Measurements from ENCODE around the gene DPF3.

The DPF3 gene

DNA sequence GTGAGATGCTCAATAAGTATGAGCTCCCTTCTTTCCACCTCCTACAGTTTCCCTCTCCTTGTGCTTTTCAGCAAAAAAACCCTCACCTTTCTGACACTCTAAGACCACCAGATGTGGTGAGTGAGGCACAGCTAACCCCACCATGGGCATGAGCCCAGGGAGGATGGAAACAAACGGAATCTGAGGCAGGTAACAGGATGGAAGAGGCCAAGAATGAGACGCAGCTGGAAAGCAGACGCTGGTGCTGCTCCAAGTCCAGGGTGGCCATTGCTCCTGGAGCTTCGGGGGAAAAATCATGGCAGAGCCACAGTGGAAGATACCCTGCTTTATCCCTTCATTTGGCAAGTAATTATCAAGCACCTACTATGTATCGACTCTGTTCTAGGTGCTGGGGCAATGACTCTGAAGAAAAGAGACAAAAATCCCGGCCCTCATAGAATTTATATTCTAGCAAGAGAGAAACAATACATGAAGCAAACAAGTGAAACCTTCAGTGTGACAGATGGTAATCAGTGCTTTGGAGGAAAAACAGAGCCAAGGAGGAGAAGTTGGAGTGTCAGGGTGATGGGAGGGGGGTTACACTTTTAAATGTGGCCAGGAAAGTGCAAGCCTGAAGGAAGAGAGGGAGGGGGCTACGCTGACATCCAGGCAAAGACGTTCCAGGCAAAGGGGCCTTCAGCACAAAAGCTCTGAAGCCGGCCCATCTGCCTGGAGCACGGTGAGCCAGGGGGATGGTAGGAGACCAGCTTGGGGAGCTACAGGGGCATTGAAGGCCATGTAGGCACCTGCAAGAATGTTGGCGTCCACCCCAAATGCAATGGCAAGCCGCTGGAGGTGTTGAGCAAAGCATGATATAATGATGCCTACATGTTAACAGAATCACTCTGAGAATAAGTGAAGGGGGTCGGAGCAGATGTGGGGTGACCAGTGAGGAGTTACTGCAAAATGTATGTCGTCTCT is 154.2 kb downstream of the DPF3 start:
- peak; percentile 21 for DNase-seq

DNA sequence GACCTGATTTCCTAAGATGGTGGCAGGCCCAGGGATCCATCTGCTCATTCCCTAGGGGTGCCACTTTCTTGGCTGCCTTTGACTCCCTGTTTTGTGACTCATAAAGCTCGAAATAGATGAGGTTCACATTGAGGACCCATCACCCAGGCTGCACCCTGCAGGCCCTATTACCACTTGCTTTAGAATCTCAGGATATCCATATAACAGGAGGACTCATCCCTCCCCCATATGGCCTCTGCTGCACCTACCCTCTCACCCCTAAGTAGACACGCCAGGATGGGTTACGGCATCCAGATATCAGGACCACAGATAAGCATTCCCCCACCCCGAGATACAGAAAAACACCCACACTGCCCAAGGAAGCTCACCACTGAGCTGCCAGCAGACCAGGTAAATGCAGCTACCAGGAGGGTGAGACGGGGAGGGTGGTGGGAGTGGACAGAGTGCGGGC is 155.7 kb downstream of the DPF3 start:
- DNase-seq: peak; percentile 11

DNA sequence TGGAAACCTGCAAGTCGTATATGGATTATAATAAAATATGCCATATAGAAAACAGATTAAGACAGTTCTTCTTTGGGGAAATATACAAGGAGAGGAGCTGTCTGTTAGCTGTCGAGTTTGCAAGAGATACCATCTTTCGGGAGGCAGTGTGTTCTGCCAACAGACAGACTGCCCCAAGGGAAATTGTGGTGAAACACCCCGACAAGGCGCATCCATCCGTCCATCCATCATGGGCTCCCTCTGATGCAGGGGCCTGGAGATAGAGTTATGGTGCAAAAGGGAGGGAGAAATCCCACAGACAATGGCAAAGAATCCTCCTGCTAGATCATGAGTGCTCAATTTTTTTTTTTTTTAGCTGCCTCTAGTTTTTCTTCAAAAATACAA is 156.3 kb downstream of the DPF3 start:
- DNase-seq: peak; percentile 11

DNA sequence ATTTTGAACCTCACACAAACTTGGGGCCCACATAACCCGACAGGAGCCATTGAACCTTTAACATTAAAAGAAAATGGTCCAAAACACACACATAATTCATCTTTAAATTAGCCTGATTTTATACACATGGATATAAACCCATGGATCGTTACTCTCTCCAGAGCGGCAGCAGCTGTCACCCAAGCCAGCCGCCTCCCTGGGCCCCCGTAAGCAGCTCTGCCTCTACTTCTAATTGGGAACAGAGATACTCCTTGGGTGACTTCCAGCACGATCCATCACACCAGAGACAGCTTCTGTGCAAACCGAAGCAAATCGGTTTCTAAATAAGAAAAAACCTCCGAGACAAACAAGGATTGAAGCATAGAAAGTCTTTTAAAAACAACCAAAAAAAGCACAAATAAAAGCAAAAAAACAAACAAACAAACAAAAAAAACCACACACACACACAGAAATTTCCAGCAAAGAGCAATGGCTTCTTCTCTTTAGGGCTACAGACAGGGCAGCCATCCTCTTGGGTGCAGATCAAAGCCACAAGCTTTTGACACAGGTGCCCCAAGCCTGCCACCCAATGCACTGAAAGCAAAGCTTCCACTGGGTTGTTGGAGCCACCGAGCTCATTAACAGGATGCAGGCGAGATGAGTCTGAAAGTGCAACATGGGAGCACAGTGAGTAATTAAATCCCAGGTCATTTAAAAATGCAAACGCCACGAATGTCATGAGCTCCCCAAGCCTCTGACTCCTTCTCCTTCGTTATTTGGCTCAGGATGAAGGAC is 156.9 kb downstream of the DPF3 start:
- no peak for DNase-seq

DNA sequence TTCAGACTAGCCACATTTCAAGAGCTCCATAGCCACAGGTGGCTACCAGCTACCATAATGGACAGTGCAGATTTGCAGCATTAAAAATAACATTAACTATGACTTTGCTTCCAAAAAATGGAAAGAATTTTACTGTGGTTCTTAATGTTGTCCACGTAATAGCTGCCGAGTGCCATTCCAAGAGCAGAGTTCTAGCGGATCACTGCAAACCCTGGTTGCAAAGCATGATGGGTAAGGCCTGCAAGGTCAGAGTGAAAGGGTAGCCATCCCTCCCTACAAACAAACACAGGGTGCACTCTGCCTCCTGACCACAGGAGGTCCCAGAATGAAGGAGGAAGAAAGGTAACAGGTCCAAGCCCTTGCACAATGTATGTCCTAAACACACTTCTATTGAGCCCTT is 157.6 kb downstream of the DPF3 start:
- DNase-seq: no peak

DNA sequence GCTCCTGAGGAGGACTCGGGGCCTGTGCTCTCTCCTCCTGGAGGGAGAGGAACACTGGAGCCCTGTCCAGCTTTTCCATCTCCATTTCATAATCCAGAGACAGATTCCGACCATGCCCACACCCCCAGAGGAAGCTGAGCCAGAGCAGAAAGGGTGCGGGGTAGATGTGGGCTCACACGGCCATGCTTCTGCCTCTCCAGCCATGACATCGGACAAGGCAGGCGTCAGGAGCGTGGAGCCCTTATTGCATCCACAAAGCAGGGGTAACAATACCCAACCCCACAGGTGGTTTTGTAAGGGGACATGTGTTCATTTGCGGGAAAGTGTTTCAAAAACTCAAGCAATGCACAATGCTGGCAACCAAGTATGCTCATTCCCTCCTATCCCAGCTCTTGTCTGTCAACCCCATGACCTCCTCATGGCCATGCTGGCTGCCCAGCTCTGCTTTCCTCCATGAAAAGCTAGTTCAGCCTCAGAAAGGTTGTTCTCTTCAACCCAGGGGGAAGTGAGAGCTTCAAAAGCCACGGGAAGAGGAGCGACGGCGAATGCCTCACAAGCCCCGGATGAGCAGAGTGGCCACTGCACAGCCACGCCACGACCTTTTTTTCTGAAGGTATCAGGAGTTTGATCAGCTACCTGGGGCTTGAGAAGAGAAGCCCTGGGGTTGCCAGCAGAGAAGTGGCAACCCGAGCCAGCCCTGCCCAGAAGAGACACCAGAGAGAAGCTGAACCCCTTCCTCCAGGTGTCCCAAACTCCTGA is 161.7 kb downstream of the DPF3 start:
- DNase-seq: no peak

DNA sequence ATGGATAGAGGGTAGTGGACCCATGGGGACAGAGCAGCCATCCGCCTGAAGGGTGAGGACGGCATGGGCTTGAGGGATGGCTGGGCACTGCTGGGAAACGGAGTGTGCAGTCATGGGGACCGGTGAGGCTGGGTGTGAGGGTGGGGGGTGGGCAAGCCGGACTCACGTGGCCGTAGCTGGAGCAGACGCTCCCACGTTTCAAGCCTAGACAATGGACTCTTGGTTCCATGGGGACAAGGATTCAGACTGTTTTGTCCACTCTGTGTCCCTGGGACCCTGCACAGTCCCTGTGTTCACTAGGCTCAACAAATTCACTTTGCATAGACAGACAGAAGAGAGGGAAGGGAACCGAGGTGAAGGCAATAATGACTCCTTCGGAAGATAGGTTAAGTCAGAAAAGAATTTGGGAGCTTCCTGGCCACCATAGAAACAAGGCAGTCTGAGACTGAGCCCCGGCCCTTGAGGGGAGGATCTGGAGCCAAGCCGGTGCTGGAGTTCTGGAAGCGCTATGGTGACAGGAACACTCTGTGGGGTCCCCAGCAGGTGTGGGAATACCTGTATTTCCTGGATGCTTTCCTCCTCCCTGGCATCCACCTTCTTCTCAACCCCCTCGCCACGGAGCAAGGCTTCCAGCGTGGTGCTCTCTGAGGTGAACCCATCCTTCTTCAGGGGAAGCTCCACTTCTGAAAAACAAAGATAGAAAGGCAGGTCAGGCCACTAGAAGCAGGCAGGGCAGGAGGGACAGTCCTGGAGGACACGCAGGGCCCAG is 162.5 kb downstream of the DPF3 start:
- DNase-seq: no peak

DNA sequence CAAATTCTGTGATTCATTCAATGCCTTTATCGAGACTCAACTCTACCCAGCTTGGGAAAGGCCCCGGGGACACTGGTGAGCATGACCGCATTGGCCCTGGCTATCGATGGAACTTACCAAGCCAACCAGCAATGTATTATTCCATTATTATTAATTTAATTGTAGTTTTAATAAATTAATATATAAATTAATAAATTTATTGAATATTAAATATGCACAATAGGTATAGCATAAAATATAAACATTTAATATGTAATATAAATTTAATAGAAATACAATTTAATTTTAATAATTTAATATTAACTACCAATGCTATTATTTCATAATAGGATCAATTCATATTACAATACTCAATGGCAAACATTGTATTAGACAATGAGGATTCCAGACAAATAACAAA is 163.4 kb downstream of the DPF3 start:
- no peak for DNase-seq

DNA sequence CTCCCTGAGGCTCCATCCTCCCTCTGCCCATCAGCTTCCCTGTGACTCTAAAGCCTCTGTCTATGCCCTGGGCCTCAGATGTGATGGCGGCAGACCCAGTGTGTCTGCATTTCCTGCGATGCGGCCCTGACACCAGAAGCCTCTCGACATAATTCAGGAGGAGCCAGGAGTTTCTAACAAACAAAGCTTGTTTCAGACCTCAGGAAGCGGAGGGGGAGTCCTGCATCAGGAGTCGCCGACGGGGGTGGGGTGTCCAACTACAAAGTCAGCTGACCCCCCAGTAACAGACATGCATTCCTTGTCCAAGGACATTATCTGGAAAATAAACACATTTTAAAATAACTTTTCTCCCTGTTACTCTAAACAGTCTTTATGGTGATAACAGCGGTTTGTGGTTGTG is 167.5 kb downstream of the DPF3 start:
- no peak for DNase-seq

DNA sequence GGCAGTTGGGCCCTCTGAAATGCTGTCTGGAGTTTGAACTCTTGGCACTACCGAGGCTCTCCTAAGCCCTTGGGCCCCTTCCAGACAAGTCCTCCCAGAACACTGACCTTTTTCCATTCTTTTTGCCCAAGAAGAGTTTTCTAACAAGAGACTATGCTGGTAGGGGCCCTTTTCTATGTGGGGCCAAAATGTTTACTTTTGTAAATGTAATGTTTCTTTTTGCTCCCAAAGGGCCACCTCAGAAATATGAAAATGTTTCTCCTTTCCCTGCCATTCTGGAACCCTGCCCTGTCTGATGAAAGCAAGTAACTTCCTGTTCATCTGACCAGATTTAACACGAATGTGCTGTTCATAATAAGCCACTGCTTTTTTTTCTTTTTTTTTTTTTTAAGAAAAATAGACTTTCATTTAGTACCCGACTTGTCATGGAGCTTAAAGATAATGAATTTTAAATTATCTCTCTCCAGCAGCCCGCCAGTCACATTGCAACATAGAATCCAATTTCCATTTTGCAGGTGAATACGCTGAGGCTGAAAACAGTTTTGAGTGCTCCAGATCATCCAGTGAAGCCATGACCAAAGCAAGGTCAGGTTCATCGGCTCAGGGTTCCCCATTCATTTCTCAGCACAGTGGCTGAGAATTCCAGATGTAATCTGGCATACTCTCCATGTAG is 169.9 kb downstream of the DPF3 start:
- no peak for DNase-seq

DNA sequence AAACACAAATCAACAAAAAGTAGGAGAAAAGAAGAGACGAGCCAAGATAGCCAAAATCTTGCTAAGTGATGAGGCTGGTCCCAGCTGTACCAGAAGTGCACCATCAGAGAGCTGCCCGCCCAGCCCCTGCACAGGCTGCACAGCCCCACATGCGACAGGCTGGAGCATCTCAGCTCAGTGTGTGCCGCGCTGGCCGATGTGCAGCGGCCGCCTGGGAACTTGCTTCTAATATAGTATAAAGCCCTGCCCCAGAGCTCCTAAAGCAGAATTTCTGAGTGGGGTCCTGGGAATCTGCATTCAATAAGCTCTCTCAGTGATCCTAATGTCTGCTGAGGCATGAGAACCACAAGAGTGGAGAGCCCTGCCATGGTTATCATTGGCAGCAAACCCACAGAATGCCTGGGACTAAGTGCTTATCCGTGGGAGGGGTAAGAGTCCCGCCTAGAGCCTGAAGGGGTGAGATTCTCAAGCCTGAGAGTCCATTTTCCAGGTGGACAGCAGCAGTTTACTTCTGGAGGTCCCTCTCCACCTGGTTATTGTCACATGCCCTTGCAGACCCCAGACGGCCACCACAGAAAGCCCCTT is 171.6 kb downstream of the DPF3 start:
- DNase-seq: no peak

DNA sequence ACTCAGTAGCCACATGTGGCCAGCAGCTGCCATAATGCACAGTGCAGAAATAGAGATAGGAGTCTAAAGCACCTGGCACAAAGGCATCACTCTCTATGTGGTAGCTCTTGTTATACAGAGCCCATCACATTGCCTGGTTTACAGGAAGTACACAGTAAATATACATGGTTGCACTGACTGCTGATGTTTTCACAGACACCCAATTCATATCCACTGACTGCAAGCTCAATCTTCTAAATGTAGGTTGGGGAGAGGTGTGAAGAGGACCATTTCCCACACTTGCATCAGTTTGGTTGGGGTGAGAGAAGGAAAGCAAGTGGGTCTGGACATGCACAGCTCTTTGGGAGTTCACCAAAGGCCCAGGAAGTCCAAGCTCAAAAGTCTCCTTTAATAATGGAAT is 172.8 kb downstream of the DPF3 start:
- no peak for DNase-seq

DNA sequence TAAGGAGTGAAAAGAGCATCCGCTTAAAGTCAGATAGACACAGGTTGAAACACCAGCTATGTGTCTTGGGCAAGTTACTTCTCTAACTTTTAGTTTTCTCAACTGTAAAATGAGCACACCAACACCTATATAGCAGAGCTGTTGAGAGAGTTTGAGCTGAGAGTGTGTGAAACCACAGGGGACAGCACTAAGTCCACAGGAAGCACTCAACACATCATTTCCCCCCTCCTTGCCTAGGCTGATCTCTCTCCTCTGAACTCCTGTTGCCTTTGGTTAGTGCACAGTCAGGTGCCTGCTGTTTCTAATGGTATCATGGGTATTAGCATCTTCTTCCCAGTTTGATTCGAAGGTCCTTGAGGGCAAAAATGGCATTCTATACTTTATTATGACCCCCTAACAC is 176.7 kb downstream of the DPF3 start:
- DNase-seq: no peak

DNA sequence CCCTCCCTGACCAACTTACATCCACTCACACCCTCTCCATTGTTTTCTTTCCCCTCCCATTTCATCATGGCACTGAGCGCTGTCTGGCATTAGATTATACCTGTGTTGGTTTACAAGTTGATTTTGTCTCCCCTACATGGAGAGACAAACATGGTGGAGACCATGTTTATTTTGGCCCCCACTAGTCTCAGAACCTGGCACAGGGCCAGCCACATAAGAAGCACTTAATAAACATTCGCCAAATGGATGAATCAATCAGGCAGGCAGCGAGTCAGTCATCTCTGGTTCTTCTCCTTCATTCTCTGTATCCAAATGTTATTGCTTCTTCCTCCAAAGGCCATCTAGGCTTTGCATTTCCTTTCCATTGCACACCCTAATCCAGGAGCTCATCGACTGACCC is 177.4 kb downstream of the DPF3 start:
- no peak for DNase-seq

DNA sequence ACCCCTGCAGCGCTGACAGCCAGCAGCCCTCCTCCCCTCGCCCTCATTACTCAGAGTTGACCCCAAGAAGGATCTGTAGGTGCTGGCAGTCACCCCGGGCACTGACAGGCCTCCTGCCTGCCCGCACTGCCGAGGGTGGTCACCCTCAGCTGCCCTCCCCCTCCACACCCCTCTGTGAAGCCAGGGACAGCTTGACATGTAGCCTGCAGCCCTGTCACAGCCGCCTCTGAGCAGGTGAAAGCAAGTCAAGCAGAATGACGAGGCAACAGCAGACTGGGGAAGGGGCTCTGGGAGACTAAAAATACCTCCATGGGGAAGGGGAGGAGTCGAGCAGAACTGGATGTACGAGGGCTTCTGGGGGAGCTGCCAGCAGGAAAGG is 178.1 kb downstream of the DPF3 start:
- no peak for DNase-seq

DNA sequence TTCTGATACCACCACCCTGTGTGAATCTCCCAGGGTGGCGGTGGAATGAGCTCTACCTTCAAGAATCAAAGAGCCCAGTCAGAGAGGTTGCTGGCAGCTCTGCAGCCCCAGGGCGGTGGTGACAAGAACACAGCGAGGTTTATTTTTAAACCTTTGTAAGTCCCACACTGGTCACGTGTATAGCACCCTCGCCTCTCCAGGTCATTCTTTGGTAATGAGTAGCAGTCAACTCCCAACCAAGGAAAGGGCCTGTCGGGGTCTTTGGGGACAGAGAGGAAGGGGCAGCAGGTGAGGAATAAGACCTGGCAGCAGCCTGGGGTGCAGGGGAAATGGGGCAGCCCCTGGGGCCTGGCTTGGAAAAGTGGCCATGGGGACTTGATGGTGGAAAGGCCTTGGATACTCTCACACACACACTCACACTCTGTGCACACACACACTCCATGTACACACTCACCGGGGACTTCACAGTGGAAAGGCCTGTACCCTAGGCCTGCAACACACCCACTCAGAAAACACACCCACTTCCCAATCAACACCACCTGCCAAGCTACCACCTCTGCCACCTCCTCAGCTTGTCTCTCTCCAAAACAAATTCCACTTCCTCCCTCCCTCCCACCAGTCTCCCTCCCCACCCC is 178.6 kb downstream of the DPF3 start:
- DNase-seq: no peak

DNA sequence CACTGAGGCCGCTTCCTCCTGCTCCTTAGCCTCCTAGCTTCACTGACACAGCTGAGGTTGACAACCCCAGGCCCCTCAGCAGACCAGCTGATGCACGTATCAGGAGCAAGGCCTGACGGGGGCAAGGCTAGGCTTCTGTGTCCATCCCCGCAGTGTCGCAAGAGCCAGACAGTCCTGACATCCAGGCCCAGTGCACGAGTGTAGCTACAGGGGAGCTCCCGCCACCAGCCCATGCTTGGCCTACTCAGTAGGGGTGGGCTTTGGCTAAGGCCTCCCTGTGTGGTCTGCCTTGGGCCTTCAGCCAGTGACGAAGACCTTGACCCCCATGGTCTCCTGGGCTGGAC is 179.1 kb downstream of the DPF3 start:
- DNase-seq: no peak

DNA sequence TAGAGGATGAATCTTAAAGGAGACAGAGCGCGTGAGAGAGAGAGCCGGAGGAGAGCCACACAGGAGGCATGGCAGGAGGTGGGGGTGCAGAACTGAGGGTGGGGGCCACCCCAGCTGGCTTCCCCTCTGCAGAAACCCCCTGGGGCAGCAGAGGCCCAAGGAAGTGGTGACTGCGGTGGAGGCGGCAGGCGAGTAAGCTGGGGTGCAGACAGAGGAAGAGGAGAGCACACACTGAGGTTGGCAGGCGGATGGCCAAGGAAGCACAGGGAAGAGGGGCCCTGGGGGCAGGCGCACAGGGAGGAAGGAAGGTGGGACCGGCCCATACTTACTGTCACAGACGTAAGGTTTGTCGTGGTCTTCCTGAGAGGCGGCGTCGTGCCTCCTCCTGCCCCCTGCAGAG is 179.8 kb downstream of the DPF3 start:
- no peak for DNase-seq

DNA sequence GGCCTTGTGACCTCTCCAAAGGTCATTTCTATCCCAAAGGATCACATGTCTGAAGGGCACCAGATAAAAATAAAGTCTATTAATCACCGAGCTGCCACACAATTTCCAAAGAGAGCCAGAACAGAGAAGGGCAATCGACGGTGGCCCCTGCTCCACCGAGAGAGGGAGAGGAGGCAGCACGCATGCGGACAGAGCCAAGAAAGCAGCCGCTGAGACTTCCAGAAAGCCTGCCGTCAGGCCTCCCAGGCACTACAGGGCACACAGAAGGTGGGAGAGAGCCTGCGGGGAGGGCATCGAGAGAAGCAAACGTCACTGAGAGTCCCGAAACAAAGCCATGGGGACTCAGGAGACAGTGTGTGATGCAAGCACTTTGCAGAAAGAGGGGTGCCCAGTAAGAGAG is 182.0 kb downstream of the DPF3 start:
- no peak for DNase-seq

DNA sequence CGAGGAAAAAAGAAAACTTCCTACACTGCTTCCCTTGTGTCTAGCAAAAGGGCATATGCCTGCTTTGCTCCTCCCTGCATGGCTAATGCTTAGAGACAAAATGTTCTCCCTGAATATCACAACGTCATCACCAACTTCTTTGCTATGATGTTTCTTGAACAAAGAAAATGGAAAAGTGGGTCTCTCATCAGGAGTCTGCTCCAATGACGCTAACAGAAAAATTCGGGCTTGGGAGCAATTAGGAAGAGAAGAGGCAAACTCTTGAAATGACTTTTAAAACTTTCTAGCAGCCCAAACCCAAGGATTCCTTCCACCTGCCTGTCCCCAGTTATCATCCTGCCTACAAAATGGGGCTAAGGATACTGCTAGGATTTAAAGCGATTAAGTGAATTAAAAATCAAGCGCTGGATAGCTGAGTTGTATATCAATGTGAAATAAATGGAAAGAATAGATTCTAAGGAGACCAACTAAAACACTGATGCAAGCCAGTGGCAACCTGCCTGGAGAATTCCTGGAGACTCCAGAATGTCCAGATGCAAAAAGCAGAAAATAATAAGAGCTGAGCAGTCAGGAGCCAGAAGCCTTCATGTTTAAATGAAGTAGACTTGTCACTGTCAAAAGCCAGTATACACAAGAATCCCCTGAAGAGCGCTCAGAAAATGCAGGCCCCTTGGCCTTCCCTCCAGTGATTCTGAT is 183.8 kb downstream of the DPF3 start:
- DNase-seq: peak; percentile 55

Data from right forelimb (tissue), 1 donor.